ENCODE measurements around the gene ARPP21. TPM values are rescaled to one million over a fixed set of nuclear protein-coding genes. Genes with fewer than 3 reads are reported as not detected.

Gene ARPP21
- polyA plus RNA-seq, 1 donor from 2014 or later: 12.8 TPM

DNA sequence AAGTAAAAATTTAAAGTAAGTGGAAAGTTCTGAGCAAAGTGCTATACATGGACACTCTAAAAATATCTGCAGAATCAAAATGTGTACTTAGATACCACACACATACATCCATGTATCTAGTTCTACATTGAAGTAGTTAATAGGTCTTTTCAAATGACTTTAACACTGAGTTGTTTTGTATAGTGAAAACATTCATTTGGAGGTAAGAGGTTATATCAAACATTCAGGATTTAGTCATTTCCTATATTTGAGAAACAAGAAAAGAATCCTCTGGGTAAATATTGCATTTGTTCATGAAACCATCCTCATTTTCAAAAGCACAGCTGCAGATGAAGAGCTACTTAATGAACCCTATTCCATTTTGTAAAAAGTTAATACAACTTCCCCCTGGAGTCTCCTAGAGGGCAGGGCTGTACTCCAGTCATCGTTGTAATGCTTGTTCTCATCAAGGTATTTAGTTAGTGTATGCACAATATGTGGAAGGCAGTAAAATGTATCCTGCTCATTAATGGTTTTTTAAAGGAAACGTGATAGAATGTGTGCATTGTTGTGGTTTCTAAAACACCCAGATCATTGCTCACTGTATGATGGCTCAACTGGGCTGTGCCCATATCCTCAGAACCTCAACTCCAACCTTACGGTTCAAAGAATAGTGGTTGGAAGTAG, 26.2 kb downstream of the ARPP21 start:
- TF ChIP-seq, protein P1, sequence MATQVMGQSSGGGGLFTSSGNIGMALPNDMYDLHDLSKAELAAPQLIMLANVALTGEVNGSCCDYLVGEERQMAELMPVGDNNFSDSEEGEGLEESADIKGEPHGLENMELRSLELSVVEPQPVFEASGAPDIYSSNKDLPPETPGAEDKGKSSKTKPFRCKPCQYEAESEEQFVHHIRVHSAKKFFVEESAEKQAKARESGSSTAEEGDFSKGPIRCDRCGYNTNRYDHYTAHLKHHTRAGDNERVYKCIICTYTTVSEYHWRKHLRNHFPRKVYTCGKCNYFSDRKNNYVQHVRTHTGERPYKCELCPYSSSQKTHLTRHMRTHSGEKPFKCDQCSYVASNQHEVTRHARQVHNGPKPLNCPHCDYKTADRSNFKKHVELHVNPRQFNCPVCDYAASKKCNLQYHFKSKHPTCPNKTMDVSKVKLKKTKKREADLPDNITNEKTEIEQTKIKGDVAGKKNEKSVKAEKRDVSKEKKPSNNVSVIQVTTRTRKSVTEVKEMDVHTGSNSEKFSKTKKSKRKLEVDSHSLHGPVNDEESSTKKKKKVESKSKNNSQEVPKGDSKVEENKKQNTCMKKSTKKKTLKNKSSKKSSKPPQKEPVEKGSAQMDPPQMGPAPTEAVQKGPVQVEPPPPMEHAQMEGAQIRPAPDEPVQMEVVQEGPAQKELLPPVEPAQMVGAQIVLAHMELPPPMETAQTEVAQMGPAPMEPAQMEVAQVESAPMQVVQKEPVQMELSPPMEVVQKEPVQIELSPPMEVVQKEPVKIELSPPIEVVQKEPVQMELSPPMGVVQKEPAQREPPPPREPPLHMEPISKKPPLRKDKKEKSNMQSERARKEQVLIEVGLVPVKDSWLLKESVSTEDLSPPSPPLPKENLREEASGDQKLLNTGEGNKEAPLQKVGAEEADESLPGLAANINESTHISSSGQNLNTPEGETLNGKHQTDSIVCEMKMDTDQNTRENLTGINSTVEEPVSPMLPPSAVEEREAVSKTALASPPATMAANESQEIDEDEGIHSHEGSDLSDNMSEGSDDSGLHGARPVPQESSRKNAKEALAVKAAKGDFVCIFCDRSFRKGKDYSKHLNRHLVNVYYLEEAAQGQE (IDR thresholded peaks at IDR 0.05; ENCODE audit: borderline replicate concordance): no peak
- TF ChIP-seq RAD21 (conservative IDR thresholded peaks at IDR 0.05) (no peak), EZH2 (IDR thresholded peaks at IDR 0.05; ENCODE audit: borderline replicate concordance, insufficient read depth, low read length, poor library complexity, severe bottlenecking) (no peak), POLR2AphosphoS5 (IDR thresholded peaks at IDR 0.05) (no peak), EP300 (conservative IDR thresholded peaks at IDR 0.05; ENCODE audit: poor library complexity, severe bottlenecking) (no peak), MXI1 (conservative IDR thresholded peaks at IDR 0.05; ENCODE audit: poor library complexity, severe bottlenecking) (no peak), SMC3 (conservative IDR thresholded peaks at IDR 0.05; ENCODE audit: poor library complexity) (no peak), TAF1 (IDR thresholded peaks at IDR 0.05; ENCODE audit: low read depth) (no peak)
- TF ChIP-seq, protein P2, sequence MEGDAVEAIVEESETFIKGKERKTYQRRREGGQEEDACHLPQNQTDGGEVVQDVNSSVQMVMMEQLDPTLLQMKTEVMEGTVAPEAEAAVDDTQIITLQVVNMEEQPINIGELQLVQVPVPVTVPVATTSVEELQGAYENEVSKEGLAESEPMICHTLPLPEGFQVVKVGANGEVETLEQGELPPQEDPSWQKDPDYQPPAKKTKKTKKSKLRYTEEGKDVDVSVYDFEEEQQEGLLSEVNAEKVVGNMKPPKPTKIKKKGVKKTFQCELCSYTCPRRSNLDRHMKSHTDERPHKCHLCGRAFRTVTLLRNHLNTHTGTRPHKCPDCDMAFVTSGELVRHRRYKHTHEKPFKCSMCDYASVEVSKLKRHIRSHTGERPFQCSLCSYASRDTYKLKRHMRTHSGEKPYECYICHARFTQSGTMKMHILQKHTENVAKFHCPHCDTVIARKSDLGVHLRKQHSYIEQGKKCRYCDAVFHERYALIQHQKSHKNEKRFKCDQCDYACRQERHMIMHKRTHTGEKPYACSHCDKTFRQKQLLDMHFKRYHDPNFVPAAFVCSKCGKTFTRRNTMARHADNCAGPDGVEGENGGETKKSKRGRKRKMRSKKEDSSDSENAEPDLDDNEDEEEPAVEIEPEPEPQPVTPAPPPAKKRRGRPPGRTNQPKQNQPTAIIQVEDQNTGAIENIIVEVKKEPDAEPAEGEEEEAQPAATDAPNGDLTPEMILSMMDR (IDR thresholded peaks at IDR 0.05; ENCODE audit: poor library complexity, severe bottlenecking): no peak
- Histone ChIP-seq H3K9ac (ENCODE audit: low read length) (no peak overlapping the region), H2AFZ (ENCODE audit: low read depth, low read length) (no peak overlapping the region), H3K9me2 (ENCODE audit: insufficient read depth, low read length) (no peaks in the 10 kb centered on the region), H3K27me3 (ENCODE audit: insufficient read depth, low read depth, low read length) (no peaks in the 10 kb centered on the region), H3K27ac (ENCODE audit: low read length) (no peak overlapping the region), H3K36me3 (ENCODE audit: insufficient read depth, low read length) (no peaks in the 10 kb centered on the region), H3K79me2 (replicated peaks; ENCODE audit: insufficient read depth, low read length) (no peaks in the 10 kb centered on the region), H4K20me1 (ENCODE audit: insufficient read depth) (no peaks in the 10 kb centered on the region), H3K4me3 (ENCODE audit: low read length) (no peak overlapping the region), H3F3A (ENCODE audit: insufficient read depth, low read length, poor library complexity, severe bottlenecking) (no peaks in the 10 kb centered on the region), H3K4me2 (ENCODE audit: low read length) (no peak overlapping the region), H3K9me3 (ENCODE audit: low read length) (no peaks in the 10 kb centered on the region)

DNA sequence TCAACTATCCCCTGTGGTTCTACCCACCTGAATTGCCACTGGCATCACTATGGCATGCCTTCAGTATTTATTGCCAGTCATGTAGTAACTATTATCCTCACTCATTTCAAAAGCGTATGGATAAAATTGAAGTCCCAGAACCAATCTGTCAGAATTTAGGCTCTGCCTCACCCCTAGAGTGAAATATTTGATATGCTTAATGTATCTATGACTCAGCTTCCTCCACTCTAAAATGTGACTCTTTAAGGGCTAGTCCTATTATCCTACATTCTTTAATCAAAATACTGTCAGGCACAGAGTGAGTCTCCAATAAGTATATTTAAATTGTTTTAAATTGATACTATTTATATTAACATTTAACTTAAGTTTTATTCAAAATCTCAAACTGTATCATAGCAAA, 27.6 kb downstream of the ARPP21 start:
- H2AFZ ChIP-seq (ENCODE audit: low read depth, low read length): no peak overlapping the region
- H3K79me2 ChIP-seq (replicated peaks; ENCODE audit: insufficient read depth, low read length): no peaks in the 10 kb centered on the region
- no peaks in the 10 kb centered on the region for H3K9me2 ChIP-seq (ENCODE audit: insufficient read depth, low read length)
- no peak overlapping the region for H3K27ac ChIP-seq (ENCODE audit: low read length)
- H3K4me3 ChIP-seq (ENCODE audit: low read length): no peak overlapping the region
- TF ChIP-seq, protein P2 (IDR thresholded peaks at IDR 0.05; ENCODE audit: poor library complexity, severe bottlenecking): no peak
- TF ChIP-seq EZH2 (IDR thresholded peaks at IDR 0.05; ENCODE audit: borderline replicate concordance, insufficient read depth, low read length, poor library complexity, severe bottlenecking) (no peak), RAD21 (conservative IDR thresholded peaks at IDR 0.05) (no peak), EP300 (conservative IDR thresholded peaks at IDR 0.05; ENCODE audit: poor library complexity, severe bottlenecking) (no peak), POLR2AphosphoS5 (IDR thresholded peaks at IDR 0.05) (no peak), SMC3 (conservative IDR thresholded peaks at IDR 0.05; ENCODE audit: poor library complexity) (no peak), TAF1 (IDR thresholded peaks at IDR 0.05; ENCODE audit: low read depth) (no peak), MXI1 (conservative IDR thresholded peaks at IDR 0.05; ENCODE audit: poor library complexity, severe bottlenecking) (no peak)
- TF ChIP-seq, protein P1 (IDR thresholded peaks at IDR 0.05; ENCODE audit: borderline replicate concordance): no peak
- no peak overlapping the region for H3K4me2 ChIP-seq (ENCODE audit: low read length)
- H3K9me3 ChIP-seq (ENCODE audit: low read length): no peaks in the 10 kb centered on the region
- no peak overlapping the region for H3K9ac ChIP-seq (ENCODE audit: low read length)
- no peaks in the 10 kb centered on the region for H3K27me3 ChIP-seq (ENCODE audit: insufficient read depth, low read depth, low read length)
- H3F3A ChIP-seq (ENCODE audit: insufficient read depth, low read length, poor library complexity, severe bottlenecking): no peaks in the 10 kb centered on the region
- no peaks in the 10 kb centered on the region for H3K36me3 ChIP-seq (ENCODE audit: insufficient read depth, low read length)
- H4K20me1 ChIP-seq (ENCODE audit: insufficient read depth): no peaks in the 10 kb centered on the region

Measured in neural cell (in vitro differentiated cells).